PFSK-1 (cell line): ENCODE data around the gene UBL4A.

Source experiments
- FOXP2 ChIP-seq: optimal IDR thresholded peaks from 2 replicates; pipeline ENCODE3; 2011; ENCODE audit warnings: borderline replicate concordance, control low read depth, inconsistent platforms; ENCODE audit not compliant: insufficient read depth; ENCODE audit errors: extremely low read length, extremely low read depth
- POLR2AphosphoS5 ChIP-seq: IDR thresholded peaks from 2 replicates; pipeline ENCODE4 v1.6.1; 2012; ENCODE audit warnings: low read depth, mild to moderate bottlenecking, control low read depth, low read length, moderate library complexity
- REST ChIP-seq, 2 experiments: IDR thresholded peaks; 2 replicates each; pipeline versions ENCODE4 v1.6.1 to v1.8.0; 2011 to 2012; ENCODE audit warnings: low read depth in 2 of 2, low read length in 2 of 2, control low read depth in 1 of 2, inconsistent platforms in 1 of 2, mild to moderate bottlenecking in 1 of 2, moderate library complexity in 1 of 2; ENCODE audit not compliant: insufficient read depth in 1 of 2
- SIN3A ChIP-seq: IDR thresholded peaks from 2 replicates; pipeline ENCODE4 v1.6.1; 2012; ENCODE audit warnings: mild to moderate bottlenecking, low read length, moderate library complexity, borderline replicate concordance; ENCODE audit not compliant: insufficient read depth
- TAF1 ChIP-seq: IDR thresholded peaks from 2 replicates; pipeline ENCODE4 v1.6.1; 2012; ENCODE audit warnings: low read length, control low read depth, borderline replicate concordance; ENCODE audit not compliant: insufficient read depth

The UBL4A gene

GRCh38 chrX:154531626-154532025, 45.2 kb upstream of the UBL4A start:
- no peak for TF ChIP-seq POLR2AphosphoS5
- no peak for TF ChIP-seq SIN3A
- no peak for TF ChIP-seq TAF1
- no peak for TF ChIP-seq FOXP2

GRCh38 chrX:154530286-154530685, 43.9 kb upstream of the UBL4A start:
- TF ChIP-seq POLR2AphosphoS5: no peak
- no peak for TF ChIP-seq TAF1
- TF ChIP-seq REST (IDR thresholded peaks at IDR 0.05; ENCODE audit: insufficient read depth in 1 of 2, low read depth in 2 of 2, low read length in 2 of 2): no peak
- no peak for TF ChIP-seq SIN3A
- TF ChIP-seq FOXP2: no peak

GRCh38 chrX:154529206-154529612, 42.8 kb upstream of the UBL4A start:
- TF ChIP-seq SIN3A (no peak), POLR2AphosphoS5 (no peak), TAF1 (no peak), REST (IDR thresholded peaks at IDR 0.05; ENCODE audit: insufficient read depth in 1 of 2, low read depth in 2 of 2, low read length in 2 of 2) (no peak), FOXP2 (no peak)

- no peak for TF ChIP-seq FOXP2
- peak; percentile 25; the same call in 1 of the 2 replicates for TF ChIP-seq SIN3A
- TF ChIP-seq TAF1: 0 out of 2 replicates have a peak, but pooled peaks have one; percentile 44
- TF ChIP-seq POLR2AphosphoS5: peak; percentile 61; the same call in 1 of the 2 replicates
These were observed 40.7 kb upstream of the UBL4A start for GRCh38 chrX:154526901-154527675.

- no peak for TF ChIP-seq POLR2AphosphoS5
- no peak for TF ChIP-seq REST (IDR thresholded peaks at IDR 0.05; ENCODE audit: insufficient read depth in 1 of 2, low read depth in 2 of 2, low read length in 2 of 2)
- TF ChIP-seq TAF1: no peak
- TF ChIP-seq FOXP2: no peak
- no peak for TF ChIP-seq SIN3A
These were observed 39.4 kb upstream of the UBL4A start for GRCh38 chrX:154525606-154526490.
